Dermis blood vessel endothelial cell (primary cell): ENCODE data around the gene KIF4A. TPM values are rescaled to one million over a fixed set of nuclear protein-coding genes. Genes with fewer than 3 reads are reported as not detected.

Experiments used
- DNase-seq: peaks from one replicate; pipeline ENCODE4 v3.0.0; 2010
- total RNA-seq: library from RNA; depleted of rRNA; stranded (reverse); fragments of >200 nt; gene quantifications from 2 replicates; pipeline ENCODE4 v1.2.3, GENCODE V29; 2014

KIF4A gene
- total RNA-seq, 1 donor from 2014 or later: 7.7 TPM

DNA sequence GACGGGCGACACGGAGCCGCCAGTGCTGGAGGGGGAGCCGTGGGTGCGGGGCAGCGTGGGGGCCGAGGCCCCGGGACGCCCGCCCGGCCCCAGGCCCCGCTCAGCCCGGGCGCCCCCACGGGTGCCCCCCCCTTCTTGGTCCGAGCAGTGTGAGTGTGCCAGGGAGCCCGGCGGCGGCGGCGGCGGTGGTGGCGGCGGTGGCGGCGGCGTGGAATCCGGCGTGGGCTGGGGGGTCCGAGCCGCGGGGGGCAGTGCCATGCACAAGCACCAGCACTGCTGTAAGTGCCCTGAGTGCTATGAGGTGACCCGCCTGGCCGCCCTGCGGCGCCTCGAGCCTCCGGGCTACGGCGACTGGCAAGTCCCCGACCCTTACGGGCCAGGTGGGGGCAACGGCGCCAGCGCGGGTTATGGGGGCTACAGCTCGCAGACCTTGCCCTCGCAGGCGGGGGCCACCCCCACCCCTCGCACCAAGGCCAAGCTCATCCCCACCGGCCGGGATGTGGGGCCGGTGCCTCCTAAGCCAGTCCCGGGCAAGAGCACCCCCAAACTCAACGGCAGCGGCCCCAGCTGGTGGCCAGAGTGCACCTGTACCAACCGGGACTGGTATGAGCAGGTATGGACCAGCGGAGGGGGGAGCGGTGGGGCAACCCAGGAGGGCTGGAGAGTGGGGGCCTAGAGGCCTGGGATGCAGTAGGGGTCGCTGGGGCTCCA is 155.2 kb downstream of the KIF4A start:
- DNase-seq: no peak

DNA sequence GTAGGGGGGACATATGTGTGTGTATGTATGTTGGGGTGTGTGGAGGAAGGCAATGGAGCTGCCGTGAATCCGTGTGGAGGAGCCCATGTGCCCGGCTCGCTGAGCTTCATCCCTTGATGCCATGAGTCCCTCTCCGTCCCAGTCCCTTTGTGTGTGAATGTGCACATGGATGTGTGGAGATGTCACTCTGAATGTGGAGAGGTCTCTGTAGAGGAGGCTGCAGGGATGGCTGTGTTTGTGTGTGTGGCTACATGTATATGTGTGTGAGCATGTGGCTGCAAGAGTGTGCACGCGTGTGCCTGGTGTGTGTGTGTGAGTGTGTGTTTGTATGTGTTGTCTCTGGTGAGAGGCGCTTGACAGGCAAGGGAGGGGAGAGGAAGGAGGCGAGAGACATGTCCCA is 156.0 kb downstream of the KIF4A start:
- DNase-seq: no peak

- no peak for DNase-seq
Measured at GRCh38 chrX:70446380-70447350, 156.8 kb downstream of the KIF4A start.

DNA sequence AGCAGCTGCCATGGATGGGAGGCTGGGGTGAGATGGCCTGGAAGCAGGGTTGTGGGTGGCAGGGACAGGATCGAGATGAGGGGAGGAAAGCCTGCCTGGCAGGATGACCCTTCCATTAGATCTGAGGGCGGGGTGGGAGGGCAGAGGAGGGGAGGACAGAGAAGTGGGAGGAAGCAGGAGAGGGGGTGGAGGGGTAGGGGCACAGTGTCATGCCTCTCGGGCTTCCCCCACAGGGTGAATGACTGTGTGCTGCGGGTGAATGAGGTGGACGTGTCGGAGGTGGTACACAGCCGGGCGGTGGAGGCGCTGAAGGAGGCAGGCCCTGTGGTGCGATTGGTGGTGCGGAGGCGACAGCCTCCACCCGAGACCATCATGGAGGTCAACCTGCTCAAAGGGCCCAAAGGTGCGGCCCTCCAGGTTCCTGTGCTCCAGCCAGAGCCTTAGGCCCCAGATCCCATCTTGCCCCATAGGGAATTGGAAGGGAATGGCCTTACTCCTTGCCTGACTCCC is 159.6 kb downstream of the KIF4A start:
- no peak for DNase-seq

DNA sequence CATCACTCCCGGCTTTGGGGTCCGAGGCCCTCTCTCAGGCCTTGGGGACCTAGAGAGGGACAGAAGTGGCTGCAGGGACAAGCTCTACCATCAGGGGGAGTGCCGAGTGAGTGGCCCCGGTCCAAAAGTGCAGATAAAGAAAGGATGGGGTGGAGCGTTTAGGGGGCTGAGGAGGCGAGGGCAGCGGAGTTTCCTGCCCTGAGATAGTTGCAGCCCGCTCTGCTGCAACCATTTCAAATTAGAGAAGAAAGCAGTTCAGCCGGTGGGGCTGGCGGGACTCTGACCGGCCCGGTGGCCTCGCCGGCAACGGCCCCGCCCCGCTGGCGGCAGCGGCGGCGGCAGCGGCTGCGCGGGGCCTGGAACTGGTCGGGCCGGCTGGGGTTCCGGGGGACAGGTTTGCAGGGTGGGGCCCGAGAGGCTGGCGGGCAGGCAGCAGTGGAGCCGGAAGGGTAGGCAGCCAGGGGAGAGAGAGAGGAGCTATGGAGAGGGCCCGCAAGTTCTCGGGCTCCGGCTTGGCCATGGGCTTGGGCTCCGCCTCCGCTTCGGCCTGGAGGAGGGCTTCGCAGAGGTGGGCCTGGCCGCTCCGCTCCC is 162.3 kb downstream of the KIF4A start:
- peak; percentile 49 for DNase-seq

DNA sequence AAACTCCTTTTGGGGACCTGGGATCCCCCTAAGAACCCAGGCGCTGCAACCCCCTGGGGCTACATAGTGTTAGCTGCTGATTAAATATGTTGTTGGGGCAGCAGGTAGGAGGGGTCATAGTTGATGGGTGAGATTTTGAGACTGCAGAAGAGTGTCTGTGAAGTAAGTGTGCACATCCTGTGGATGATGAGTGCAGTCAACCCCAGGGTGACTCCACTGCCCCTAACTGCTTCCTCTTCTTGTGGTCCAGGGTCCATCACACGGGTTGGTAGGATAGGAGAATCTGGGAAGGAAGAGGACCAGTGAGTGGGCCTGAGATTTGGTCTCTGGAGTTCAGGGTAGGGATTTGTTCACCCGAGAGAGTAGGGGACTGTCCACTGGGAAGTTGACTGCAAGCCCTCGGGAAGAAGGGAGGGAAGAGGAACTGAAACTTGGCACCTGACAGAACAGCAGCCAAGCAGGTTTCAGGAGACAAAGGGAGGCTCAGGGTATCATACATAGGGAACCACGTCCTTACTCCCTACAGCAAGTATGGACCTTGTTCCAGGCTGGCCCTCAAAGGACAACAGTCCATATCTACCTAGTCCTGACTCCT is 163.2 kb downstream of the KIF4A start:
- no peak for DNase-seq

GRCh38 chrX:70454441-70455365 is 164.8 kb downstream of the KIF4A start:
- peak; percentile 58 for DNase-seq

DNA sequence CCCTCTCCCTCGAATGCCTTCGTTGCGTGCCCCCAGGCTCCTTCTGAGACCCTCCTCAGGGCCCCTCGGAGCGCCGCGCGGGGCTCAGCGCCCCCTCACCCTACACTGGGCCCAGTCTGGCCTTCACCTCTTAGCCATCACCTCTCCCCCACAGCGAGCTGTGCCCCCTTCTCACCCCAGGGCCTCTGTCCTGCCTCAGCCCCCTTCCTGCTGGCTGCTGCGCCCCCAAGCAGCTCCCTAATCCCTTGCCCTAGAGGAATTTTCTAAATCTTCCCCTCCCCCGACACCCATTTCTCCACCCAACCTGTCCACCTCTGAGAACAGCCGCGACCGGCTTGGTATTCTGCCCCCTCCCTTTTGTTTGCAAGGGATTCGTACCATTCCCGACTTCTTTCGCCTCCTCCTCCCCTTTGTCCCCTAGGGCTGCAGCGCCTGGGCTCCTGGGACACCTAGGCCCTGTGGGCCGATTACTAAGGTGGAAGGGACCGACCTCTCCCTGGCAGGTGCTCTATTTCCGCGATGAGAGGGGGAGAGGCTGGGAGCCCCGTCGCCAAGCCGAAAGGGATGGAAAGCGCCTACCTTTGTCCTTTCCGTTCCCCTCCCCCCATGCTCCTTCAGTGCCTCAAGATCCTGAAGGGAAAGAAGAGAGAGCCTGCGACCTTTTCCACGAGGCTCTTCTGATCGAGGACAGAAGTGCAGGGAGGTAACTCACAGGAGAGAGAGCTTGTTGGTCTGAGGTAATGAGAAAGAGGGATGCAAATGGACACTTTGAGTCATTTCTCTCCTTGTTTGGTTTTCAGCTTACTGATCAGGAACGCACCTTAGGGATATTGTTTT is 165.7 kb downstream of the KIF4A start:
- DNase-seq: no peak

DNA sequence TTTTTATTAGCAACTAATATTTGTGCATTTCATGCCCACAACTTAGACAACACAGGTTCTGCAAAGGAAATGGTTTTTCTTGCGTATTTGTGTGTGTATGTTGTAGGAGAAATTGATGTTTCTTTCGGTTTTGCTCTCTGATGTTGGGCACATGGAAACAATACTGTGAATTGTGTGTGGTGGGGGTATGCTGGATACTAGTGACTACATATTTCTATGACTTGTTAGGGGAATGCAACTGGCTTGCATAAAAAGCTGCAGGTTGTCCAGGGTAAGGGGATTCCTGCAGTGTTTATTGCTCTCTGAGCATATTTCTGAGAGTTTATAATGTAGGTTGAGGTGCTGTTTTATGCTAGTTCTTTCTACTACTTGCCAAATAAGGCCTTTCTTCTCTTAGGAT is 166.4 kb downstream of the KIF4A start:
- no peak for DNase-seq

DNA sequence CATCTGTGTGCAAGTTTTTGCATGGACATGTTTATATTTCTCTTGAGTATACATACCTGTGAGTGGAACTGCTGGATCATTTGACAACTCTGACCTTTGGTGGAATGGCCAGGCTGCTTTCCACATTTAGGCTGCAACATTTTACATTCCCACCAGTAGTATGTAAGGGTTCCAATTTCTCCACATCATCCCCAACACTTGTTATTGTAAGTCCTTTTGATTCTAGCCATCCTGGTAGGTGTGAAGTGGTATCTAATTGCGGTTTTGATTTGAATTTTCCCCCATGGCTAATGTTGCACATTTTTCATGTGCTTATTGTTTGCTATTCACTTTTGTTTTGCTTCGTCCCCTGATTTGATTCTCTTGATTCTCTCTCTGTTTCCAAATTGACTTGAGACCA is 171.1 kb downstream of the KIF4A start:
- no peak for DNase-seq

DNA sequence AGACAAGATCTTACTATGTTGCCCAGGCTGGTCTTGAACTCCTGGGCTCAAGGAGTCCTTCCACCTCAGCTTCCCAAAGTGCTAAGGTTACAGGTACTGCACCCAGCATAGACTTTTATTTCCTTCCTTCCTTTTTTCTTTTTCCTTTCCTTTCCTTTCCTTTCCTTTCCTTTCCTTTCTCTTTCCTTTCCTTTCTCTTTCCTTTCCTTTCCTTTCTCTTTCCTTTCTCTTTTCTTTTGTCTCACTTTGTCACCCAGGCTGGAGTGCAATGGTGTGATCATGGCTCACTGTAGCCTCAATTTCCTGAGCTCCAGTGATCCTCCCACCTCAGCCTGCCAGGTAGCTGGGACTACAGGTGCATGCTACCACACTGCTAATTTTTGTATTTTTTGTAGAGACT is 174.1 kb downstream of the KIF4A start:
- DNase-seq: no peak

DNA sequence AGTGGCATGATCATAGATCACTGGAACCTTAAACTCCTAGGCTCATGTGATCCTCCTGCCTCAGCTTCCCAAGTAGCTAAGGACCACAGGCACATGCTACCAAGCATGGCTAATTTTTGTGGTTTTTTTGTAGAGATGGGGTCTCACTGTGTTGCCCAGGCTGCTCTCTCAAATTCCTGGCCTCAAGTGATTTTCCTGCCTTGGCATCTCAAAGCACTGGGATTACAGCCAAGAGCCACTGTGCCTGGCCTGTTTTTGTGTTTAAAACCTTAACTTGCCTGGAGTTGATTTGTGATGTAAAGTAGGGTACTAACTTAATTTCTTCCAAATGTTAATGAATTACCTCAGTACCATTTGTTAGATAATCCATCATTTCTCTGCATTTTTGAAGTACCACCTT is 177.1 kb downstream of the KIF4A start:
- DNase-seq: no peak

GRCh38 chrX:70468709-70469108 is 178.8 kb downstream of the KIF4A start:
- DNase-seq: no peak

Other genes with a start within 250 kb of the KIF4A start
- 0.51 and 1.2 TPM in 2 replicates for gene AWAT2, start 240.2 kb upstream of the KIF4A start, total RNA-seq
- gene OTUD6A, start 227.6 kb upstream of the KIF4A start, total RNA-seq: not detected in 2 replicates
- 69.9 and 111 TPM in 2 replicates for gene IGBP1, start 156.7 kb upstream of the KIF4A start, total RNA-seq
- gene DGAT2L6, start 112.6 kb upstream of the KIF4A start, total RNA-seq: not detected in 2 replicates
- not detected in 2 replicates for gene AWAT1, start 55.4 kb upstream of the KIF4A start, total RNA-seq
- not detected in 2 replicates for gene P2RY4, start 29.9 kb upstream of the KIF4A start, total RNA-seq
- gene ARR3, start 21.8 kb upstream of the KIF4A start, total RNA-seq: not detected in 2 replicates
- gene RAB41, start 7.9 kb upstream of the KIF4A start, total RNA-seq: not detected in 2 replicates
- 35.3 and 43.2 TPM in 2 replicates for gene PDZD11, start 177 bp upstream of the KIF4A start, total RNA-seq
- gene GDPD2, start 133.2 kb downstream of the KIF4A start, total RNA-seq: 0.17 TPM in 1 of 2 replicates, not detected in the other
- 0.88 and 1.7 TPM in 2 replicates for gene DLG3, start 154.7 kb downstream of the KIF4A start, total RNA-seq